Fibroblast of the aortic adventitia (primary cell): ENCODE data around the gene ARHGAP4. TPM values are rescaled to one million over a fixed set of nuclear protein-coding genes. Genes with fewer than 3 reads are reported as not detected.

Experiments
- DNase-seq: peaks from one replicate; pipeline ENCODE4 v3.0.0-alpha.2; 2010; ENCODE audit warnings: low read depth
- H3K4me3 ChIP-seq: 2 replicates; pipeline ENCODE4 v1.5.1; 2011; ENCODE audit warnings: low read depth, mild to moderate bottlenecking, control low read depth, low read length, moderate library complexity
- total RNA-seq: library from RNA; depleted of rRNA; stranded (reverse); fragments of >200 nt; gene quantifications from 2 replicates; pipeline ENCODE4 v1.2.3, GENCODE V29; 2012; ENCODE audit warnings: low replicate concordance
- TF ChIP-seq, protein P1 (sequence below): IDR thresholded peaks from 2 replicates; pipeline ENCODE4 v1.5.1; 2011; ENCODE audit warnings: mild to moderate bottlenecking, low read length, control low read depth, inconsistent platforms; ENCODE audit not compliant: insufficient read depth

Gene ARHGAP4
- total RNA-seq, 1 donor: 0.27 TPM

DNA sequence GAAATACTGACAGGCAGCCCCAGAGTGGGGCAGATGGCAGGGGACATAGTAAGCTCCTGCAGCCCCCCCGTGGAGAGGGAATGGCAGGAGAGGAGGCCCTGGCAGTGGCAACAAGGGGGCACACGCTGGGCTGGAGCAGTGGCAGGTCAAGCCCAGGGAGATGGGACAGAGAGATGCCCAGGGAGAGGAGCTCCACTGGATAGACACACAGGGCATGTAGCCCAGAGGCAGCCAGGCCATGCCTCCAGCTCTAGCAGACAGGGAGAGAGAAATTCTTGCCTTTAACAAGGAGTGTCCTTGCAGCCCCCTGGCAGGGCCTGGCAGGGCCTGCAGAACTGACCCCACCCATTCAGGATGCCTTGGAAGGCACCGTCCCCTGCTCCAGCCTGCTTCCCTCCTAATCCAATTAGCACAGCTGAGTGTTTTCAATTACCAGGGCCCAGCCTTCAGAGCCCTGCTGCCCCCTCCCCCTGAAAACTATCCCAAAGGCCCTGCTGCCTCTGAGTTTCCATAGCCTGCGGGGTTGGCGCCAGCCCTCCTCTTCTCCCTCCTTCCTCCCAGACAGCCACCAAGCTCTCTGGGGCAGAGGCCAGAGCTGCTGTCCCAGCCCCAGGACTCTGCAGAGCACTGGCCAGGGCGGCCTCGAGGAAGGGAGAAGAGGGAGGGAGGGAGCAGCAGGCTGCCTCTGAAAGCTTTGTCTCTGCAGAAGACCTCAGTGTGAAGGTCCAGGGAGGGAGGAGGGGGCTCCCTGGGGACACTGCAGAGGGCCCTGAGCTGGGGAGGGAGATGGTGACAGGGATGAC lies 52.6 kb downstream of the ARHGAP4 start:
- TF ChIP-seq, protein P1, sequence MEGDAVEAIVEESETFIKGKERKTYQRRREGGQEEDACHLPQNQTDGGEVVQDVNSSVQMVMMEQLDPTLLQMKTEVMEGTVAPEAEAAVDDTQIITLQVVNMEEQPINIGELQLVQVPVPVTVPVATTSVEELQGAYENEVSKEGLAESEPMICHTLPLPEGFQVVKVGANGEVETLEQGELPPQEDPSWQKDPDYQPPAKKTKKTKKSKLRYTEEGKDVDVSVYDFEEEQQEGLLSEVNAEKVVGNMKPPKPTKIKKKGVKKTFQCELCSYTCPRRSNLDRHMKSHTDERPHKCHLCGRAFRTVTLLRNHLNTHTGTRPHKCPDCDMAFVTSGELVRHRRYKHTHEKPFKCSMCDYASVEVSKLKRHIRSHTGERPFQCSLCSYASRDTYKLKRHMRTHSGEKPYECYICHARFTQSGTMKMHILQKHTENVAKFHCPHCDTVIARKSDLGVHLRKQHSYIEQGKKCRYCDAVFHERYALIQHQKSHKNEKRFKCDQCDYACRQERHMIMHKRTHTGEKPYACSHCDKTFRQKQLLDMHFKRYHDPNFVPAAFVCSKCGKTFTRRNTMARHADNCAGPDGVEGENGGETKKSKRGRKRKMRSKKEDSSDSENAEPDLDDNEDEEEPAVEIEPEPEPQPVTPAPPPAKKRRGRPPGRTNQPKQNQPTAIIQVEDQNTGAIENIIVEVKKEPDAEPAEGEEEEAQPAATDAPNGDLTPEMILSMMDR: no peak
- DNase-seq: no peak
- H3K4me3 ChIP-seq: no peak overlapping the region

DNA sequence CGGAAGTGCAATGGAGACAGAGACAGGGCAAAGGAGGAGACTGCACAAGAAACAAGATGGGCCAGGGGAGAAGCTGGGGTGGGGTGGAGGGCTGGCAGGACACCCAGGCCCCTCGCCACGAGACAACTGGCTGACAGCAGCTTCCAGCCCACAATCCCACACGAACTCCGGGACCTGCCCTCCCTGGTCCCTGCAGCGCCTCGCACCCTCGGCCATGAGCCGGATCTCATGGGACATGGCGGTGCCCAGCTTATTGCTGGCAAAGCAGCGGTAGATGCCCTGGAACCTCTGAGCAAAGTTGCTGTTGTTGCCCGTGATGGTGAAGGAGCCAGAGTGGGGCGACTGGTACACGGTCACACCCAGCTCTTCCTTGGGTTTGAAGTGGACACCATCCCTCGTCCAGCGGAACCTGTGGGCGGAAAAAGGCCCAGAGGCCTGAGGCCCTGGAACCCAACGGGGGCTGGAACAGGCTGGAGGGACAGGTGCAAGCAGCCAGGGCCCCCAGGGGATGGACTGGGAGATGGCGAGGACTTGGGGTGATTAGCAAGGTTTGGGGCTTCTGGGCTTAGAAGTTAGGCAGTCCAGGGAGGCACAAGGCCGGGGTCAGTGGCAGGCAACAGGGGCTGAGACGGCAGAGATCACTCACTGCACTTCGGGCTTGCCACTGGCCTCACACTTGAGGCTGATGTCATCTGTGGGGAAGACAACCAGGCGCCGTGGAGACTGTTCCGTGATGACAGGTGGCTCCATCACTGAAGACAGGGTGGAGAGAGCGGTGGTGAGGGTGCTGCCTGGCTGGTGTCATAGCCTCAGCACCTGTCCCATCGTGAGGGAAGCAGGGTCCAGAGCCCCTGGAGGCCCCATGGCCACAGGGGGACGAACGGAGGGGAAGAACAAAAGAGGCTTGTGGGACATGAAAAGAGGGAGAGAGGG lies 53.9 kb downstream of the ARHGAP4 start:
- no peak for DNase-seq
- H3K4me3 ChIP-seq: no peak overlapping the region
- TF ChIP-seq, protein P1: no peak

DNA sequence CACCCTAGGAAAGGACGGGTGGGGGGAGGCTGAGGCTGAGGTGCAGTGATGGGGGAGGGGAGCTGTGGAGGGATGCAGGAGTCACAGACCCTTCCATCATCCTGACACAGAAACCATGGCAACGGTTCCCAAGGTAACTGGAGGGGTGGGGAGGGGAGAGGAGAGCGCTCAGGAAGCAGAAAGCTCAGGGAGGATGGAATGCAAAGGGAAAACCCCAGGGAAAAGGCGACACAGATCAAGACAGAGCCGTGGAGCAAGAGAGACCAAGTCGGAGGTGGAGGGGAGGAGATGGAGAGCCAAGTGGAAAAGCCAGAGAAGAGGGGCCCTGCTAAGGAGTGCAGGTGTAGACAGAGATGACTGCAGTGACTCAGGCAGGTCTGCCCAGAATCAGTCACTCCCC lies 54.6 kb downstream of the ARHGAP4 start:
- no peak for DNase-seq
- H3K4me3 ChIP-seq: no peak overlapping the region
- TF ChIP-seq, protein P1: no peak

DNA sequence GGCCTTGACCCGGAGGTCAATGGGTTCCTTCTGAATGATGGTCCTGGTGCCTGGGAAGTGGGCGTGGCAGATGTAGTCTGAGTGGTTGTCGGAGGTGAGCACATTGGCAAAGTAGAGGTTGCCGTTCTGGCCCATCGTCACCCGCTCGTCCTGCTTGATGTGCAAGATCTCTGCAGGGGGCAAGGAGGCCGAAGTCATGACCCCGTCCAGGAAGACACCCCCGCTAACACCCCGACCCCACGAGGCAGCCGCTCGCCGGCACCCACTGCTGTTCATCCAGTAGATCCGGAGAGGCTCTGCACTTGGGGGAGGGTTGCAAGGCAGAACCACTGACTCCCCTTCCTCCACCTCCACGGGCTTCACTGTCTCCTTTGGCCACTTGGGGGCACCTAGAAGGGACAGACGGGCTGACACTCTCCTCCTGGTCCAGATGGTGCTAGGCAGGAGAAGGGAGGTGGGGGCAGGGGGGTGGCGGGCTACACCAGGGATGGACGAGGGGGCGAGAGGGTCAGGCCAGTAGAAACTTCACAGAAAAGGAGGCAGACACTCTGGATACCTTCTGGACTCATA lies 55.2 kb downstream of the ARHGAP4 start:
- TF ChIP-seq, protein P1: no peak
- no peak for DNase-seq
- H3K4me3 ChIP-seq: no peak overlapping the region

DNA sequence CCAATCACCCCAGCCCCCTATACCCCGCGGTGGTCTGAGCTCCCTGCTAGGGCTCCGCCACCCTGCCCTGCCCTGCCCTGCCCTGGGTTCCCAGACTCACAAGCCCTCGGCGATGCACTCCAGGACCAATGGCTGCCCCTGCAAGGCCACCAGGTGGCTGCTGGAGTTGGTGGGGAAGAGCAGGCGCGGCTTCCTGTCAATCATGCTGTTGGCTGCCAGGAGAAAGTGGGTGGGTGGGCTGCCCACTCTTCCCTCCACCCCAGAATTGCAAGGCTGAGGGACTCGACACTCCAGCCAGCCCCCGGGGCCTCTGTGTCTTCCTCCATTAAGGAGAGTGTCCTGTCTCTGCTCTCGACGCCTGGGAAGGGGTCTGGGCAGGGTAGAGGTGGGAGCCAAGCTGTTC lies 55.8 kb downstream of the ARHGAP4 start:
- no peak overlapping the region for H3K4me3 ChIP-seq
- TF ChIP-seq, protein P1: no peak
- no peak for DNase-seq

DNA sequence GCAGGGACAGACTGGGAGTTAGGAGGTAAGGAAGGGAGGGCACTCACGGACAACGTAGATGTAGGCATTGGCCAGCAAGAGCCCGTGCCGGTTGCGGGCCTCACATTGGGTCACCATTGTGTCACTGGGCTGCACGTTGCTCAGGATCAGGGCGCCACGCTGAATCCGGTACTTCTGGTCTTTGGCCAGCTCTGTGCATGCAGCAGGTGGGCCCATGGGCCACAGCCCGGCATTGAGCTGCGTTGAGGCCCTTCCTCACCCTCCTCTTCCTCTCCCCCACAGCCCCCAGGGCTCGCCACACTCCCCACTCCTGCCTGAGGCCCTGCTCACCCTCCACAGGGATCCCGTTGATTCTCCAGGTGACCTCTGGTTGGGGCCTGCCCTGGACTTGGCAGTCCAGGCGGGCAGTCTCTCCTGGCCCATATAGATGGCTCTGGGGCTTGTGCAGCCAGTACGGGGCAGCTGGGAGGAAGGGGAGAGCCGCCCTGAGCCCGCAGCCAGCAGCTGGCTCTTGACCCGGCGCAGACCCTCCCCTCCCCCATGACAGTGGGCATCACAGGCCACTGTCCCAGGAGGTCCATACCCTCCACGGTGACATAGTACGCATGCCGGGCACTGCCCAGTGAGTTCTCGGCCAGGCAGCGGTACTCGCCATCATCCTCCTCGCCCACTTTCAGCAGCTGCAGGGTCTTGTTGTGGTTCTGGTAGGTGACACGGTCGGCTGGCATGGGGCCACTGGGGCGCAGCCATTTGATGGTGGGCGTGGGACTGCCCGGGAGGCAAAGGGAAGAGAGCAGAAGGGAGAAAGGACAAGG lies 56.4 kb downstream of the ARHGAP4 start:
- no peak for DNase-seq
- no peak overlapping the region for H3K4me3 ChIP-seq
- TF ChIP-seq, protein P1: no peak
